MCF 10A (cell line): ENCODE data around the gene PRR5. TPM values are rescaled to one million over a fixed set of nuclear protein-coding genes. Genes with fewer than 3 reads are reported as not detected.

Experiments
- BruUV-seq: library from RNA; stranded (reverse); fragments of 400-500 nt; replicated peaks from 2 replicates; lab custom pipeline; 2021; lab: Mats Ljungman, UMichigan
- CTCF ChIA-PET: fragments of 300-600 bp; sonication (Branson Sonifier 250); formaldehyde crosslinking; extraction: SDS; loops from one replicate; lab custom pipeline; 2021; ENCODE audit warnings: antibody characterized with exemption, inconsistent platforms; lab: Yijun Ruan, JAX
- POLR2A ChIA-PET: fragments of 300-600, 350-650 bp; sonication (Branson Sonifier 250); formaldehyde crosslinking; extraction: SDS; loops from one replicate; lab custom pipeline; 2020; ENCODE audit warnings: antibody characterized with exemption, inconsistent platforms; lab: Yijun Ruan, JAX
- DNase-seq: peaks from one replicate; pipeline ENCODE4 v3.0.0-alpha.2; 2018; ENCODE audit not compliant: unreplicated experiment
- H3K27ac Mint-ChIP-seq: one replicate; pipeline ENCODE4 v1.8.0; 2022; ENCODE audit warnings: mild to moderate bottlenecking, low read depth, mixed read lengths; ENCODE audit not compliant: unreplicated experiment
- H3K27me3 Mint-ChIP-seq: one replicate; pipeline ENCODE4 v1.8.0; 2022; ENCODE audit warnings: mixed read lengths; ENCODE audit not compliant: insufficient read depth, unreplicated experiment
- H3K36me3 Mint-ChIP-seq: one replicate; pipeline ENCODE4 v1.8.0; 2022; ENCODE audit warnings: mild to moderate bottlenecking, moderate library complexity, mixed read lengths; ENCODE audit not compliant: insufficient read depth, unreplicated experiment
- H3K4me1 Mint-ChIP-seq: one replicate; pipeline ENCODE4 v1.8.0; 2022; ENCODE audit warnings: mixed read lengths; ENCODE audit not compliant: insufficient read depth, unreplicated experiment
- H3K4me3 Mint-ChIP-seq: one replicate; pipeline ENCODE4 v1.8.0; 2022; ENCODE audit warnings: mild to moderate bottlenecking, moderate library complexity, mixed read lengths; ENCODE audit not compliant: unreplicated experiment
- H3K9me3 Mint-ChIP-seq: one replicate; pipeline ENCODE4 v1.8.0; 2022; ENCODE audit warnings: mixed read lengths; ENCODE audit not compliant: unreplicated experiment
- CTCF ChIP-seq: fragments of 200-600 bp; IDR thresholded peaks from one replicate; pipeline ENCODE4 v1.8.0; 2022; ENCODE audit warnings: antibody characterized with exemption, mild to moderate bottlenecking; ENCODE audit not compliant: unreplicated experiment
- intact Hi-C: fragments of 100-400 bp; cut with micrococcal nuclease; formaldehyde crosslinking; loops from 2 replicates; pipeline ENCODE4 v1.14.1; 2022
- total RNA-seq: library from RNA; stranded (reverse); gene quantifications from 2 replicates; pipeline ENCODE4 v1.2.3, GENCODE V29; 2022

The PRR5 gene
- total RNA-seq, 1 experiment from 2014 or later = 11.0 TPM

GRCh38 chr22:44761025-44761424 is 59.0 kb downstream of the PRR5 start:
- Mint-ChIP-seq H3K9me3 (no peaks in the 10 kb centered on the region), H3K27me3 (no peaks in the 10 kb centered on the region), H3K4me3 (no peak overlapping the region), H3K4me1 (peaks cover 10% of the 10 kb centered on the region), H3K36me3 (no peaks in the 10 kb centered on the region), H3K27ac (no peak overlapping the region)
- ChIA-PET POLR2A (no interaction called here), CTCF (no interaction called here)
- no TSS peak for BruUV-seq
- intact Hi-C loops = no loop called here
- no peak for TF ChIP-seq CTCF
- DNase-seq = no peak

DNA sequence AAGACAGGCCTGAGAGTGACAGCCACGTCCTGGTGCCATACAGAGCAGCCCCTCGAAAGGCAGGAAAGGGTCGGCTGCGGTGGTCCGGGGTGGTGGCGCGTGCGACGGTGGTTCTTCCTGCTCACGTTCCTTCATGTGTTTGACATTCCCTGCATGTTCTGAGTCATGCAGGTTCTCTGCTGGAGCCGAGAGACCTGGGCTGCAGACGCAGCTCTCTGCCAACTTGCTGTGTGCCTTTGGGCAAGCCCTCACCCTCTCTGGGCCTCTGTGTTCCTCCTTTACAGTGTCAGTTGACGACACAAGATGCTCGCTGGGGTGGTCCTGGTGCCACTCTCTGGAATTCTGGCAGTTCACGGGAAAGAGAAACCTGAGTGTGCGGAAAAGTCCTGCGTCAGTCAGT is 62.4 kb downstream of the PRR5 start:
- no peaks in the 10 kb centered on the region for H3K4me1 Mint-ChIP-seq
- BruUV-seq = no TSS peak
- no peak for TF ChIP-seq CTCF
- H3K27me3 Mint-ChIP-seq = no peaks in the 10 kb centered on the region
- no peaks in the 10 kb centered on the region for H3K9me3 Mint-ChIP-seq
- intact Hi-C loops = no loop called here
- no peak for DNase-seq
- no peak overlapping the region for H3K4me3 Mint-ChIP-seq
- CTCF ChIA-PET = no interaction called here
- POLR2A ChIA-PET = no interaction called here
- no peak overlapping the region for H3K27ac Mint-ChIP-seq
- no peaks in the 10 kb centered on the region for H3K36me3 Mint-ChIP-seq

GRCh38 chr22:44764974-44765373 is 63.0 kb downstream of the PRR5 start:
- no peaks in the 10 kb centered on the region for H3K27me3 Mint-ChIP-seq
- POLR2A ChIA-PET = no interaction called here
- intact Hi-C loops = no loop called here
- CTCF ChIA-PET = no interaction called here
- no peak overlapping the region for H3K27ac Mint-ChIP-seq
- no peak overlapping the region for H3K4me3 Mint-ChIP-seq
- no peaks in the 10 kb centered on the region for H3K9me3 Mint-ChIP-seq
- H3K36me3 Mint-ChIP-seq = no peaks in the 10 kb centered on the region
- DNase-seq = no peak
- BruUV-seq = no TSS peak
- H3K4me1 Mint-ChIP-seq = no peaks in the 10 kb centered on the region
- TF ChIP-seq CTCF = no peak

- Mint-ChIP-seq H3K4me1 (no peaks in the 10 kb centered on the region), H3K9me3 (no peaks in the 10 kb centered on the region), H3K4me3 (no peak overlapping the region), H3K36me3 (no peaks in the 10 kb centered on the region), H3K27me3 (no peaks in the 10 kb centered on the region), H3K27ac (no peak overlapping the region)
- no peak for DNase-seq
- ChIA-PET CTCF (no interaction called here), POLR2A (no interaction called here)
- intact Hi-C loops = no loop called here
- BruUV-seq = no TSS peak
- TF ChIP-seq CTCF = no peak
These were observed 63.7 kb downstream of the PRR5 start for GRCh38 chr22:44765571-44766285.
